K562 (cell line): ENCODE results near the gene TMEM135. TPM values are rescaled to one million over a fixed set of nuclear protein-coding genes. Genes with fewer than 3 reads are reported as not detected.
A peak's percentile ranks its signal among the peaks of the same experiment; 100 is the strongest.

Experiments
- ADNP ChIP-seq: fragments of 200-800 bp; sonication (Bioruptor generic); IDR thresholded peaks from 2 replicates; pipeline ENCODE4 v1.6.1; 2016; ENCODE audit warnings: missing genetic modification characterization, missing compliant biosample characterization
- CBFA2T3 ChIP-seq: fragments of 450-650 bp; IDR thresholded peaks from 2 replicates; pipeline ENCODE4 v1.6.1; 2017
- DNMT1 ChIP-seq: fragments of 450-650 bp; IDR thresholded peaks from 2 replicates; pipeline ENCODE4 v1.6.1; 2016; ENCODE audit warnings: antibody characterized with exemption, mild to moderate bottlenecking
- E2F3 ChIP-seq: fragments of 250-450 bp; sonication (Bioruptor Pico); IDR thresholded peaks from 2 replicates; pipeline ENCODE4 v1.4.0; 2020; ENCODE audit warnings: mild to moderate bottlenecking
- ETV5 ChIP-seq: sonication (generic); formaldehyde crosslinking; IDR thresholded peaks from 2 replicates; pipeline ENCODE4 v1.4.0; 2020; ENCODE audit warnings: low read depth, mild to moderate bottlenecking, missing genetic modification reagents
- HSF4 ChIP-seq: fragments of 250-450 bp; sonication (Bioruptor Pico); IDR thresholded peaks from 2 replicates; pipeline ENCODE4 v2.1.2; 2022; ENCODE audit warnings: mild to moderate bottlenecking, moderate library complexity, borderline replicate concordance
- ILK ChIP-seq: fragments of 450-650 bp; IDR thresholded peaks from 2 replicates; pipeline ENCODE4 v1.6.1; 2016; ENCODE audit warnings: missing genetic modification characterization, low read depth, mild to moderate bottlenecking, missing compliant biosample characterization, moderate library complexity, borderline replicate concordance
- JUN ChIP-seq, 2 experiments: sonication (generic) in 1 of 2; formaldehyde crosslinking in 1 of 2; IDR thresholded peaks; 2 replicates each; pipeline versions ENCODE4 v1.6.1 to v1.8.0; 2012 to 2022; ENCODE audit warnings: borderline replicate concordance in 2 of 2, mild to moderate bottlenecking in 2 of 2, improper control_type of control experiment in 1 of 2, low read depth in 1 of 2, low read length in 1 of 2, missing genetic modification reagents in 1 of 2
- NFRKB ChIP-seq: fragments of 450-650 bp; IDR thresholded peaks from 2 replicates; pipeline ENCODE4 v1.6.1; 2016; ENCODE audit warnings: low read depth
- POU5F1 ChIP-seq: fragments of 150-350 bp; IDR thresholded peaks from 2 replicates; pipeline ENCODE4 v1.6.1; 2014; ENCODE audit warnings: borderline replicate concordance, low read length, low read depth, mild to moderate bottlenecking; ENCODE audit not compliant: partially characterized antibody
- SMARCE1 ChIP-seq: fragments of 450-650 bp; IDR thresholded peaks from 2 replicates; pipeline ENCODE4 v1.7.1; 2016; ENCODE audit warnings: mild to moderate bottlenecking
- TBP ChIP-seq: optimal IDR thresholded peaks from 2 replicates; pipeline ENCODE3; 2011; ENCODE audit warnings: low read depth, low read length, improper control_type of control experiment
- ZBTB17 ChIP-seq: fragments of 450-650 bp; formaldehyde crosslinking; IDR thresholded peaks from 2 replicates; pipeline ENCODE4 v1.4.0; 2020; ENCODE audit warnings: mild to moderate bottlenecking
- ZEB2 ChIP-seq: fragments of 450-650 bp; IDR thresholded peaks from 2 replicates; pipeline ENCODE4 v1.6.1; 2016
- ZNF764 ChIP-seq: fragments of 250-450 bp; sonication (Bioruptor Pico); IDR thresholded peaks from 2 replicates; pipeline ENCODE4 v1.4.0; 2020; ENCODE audit warnings: low read depth, mild to moderate bottlenecking, moderate library complexity
- polyA plus RNA-seq, 8 experiments: library from polyadenylated mRNA; depleted of rRNA in 4 of 8; stranded (reverse) in 5 of 8; unstranded in 3 of 8; fragments of >200 nt; fragmentation: Nextera tagmentation in 2 of 8; fragmentation: Illumina TruSeq in 1 of 8; extraction: Ambion mirVana in 2 of 8; extraction: Trizol in 1 of 8; gene quantifications; 2 replicates each; pipeline versions ENCODE4 v1.2.1 to v1.2.3, GENCODE V29; 2011 to 2014; ENCODE audit warnings: inconsistent platforms in 1 of 8, missing spikeins in 1 of 8
- total RNA-seq, 7 experiments: library from RNA; depleted of rRNA in 6 of 7; stranded (reverse); fragments of >200 nt in 6 of 7; fragmentation: Illumina TruSeq in 2 of 7; extraction: Trizol in 2 of 7; gene quantifications; 2 replicates each; pipeline versions ENCODE4 v1.2.1 to v1.2.3, GENCODE V29; 2011 to 2021; ENCODE audit warnings: low replicate concordance in 1 of 7
- TF ChIP-seq, protein P1 (sequence below): fragments of 450-650 bp; IDR thresholded peaks from 2 replicates; pipeline ENCODE4 v1.6.1; 2016
- TF ChIP-seq, protein P2 (sequence below): fragments of 450-650 bp; IDR thresholded peaks from 2 replicates; pipeline ENCODE4 v1.6.1; 2016; ENCODE audit warnings: antibody characterized with exemption
- TF ChIP-seq, protein P3 (sequence below): fragments of 450-650 bp; IDR thresholded peaks from 2 replicates; pipeline ENCODE4 v1.6.1; 2017; ENCODE audit warnings: antibody characterized with exemption, mild to moderate bottlenecking

The TMEM135 gene
- total and polyA plus RNA-seq, 9 of the 15 experiments (the other 6 are each of a cell fraction or from before 2014, with no cell fraction given), result 17.3 to 53.6 (median 24.9) TPM

DNA sequence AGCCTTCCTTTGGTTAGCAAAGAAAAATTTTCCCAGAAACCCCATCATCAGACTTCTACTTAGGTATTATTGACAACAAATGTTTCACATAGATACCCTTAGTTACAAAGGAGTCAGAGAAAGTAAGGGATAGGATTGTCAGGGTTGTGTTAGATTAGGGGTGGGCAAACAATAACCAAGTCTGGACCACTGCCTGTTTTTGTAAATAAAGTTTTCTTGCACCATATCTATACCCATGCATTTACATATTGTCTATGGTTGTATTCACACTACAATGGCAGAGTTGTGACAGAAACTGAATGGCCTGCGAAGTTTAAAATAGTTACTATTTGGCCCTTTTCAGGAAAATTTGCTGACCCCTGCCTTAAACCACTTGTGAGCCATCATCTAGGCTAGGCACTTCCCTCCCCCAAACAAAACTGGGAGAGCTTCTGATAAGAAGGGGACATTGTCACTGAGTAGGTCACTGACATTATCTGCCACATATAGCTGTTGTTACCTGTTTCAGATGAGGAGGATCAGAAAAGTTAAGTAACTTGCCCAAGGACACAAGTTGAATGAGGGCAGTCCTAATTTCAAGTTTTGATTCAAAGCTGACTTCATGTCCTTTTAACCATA, 40.7 kb upstream of the TMEM135 start (continued):
- TF ChIP-seq ILK (tag) (no peak), TBP (no peak), HSF4 (CRISPR knock-in tag) (0 out of 2 replicates have a peak, but pooled peaks have one; percentile 11), E2F3 (CRISPR knock-in tag) (no peak), JUN (IDR thresholded peaks at IDR 0.05; ENCODE audit: borderline replicate concordance, low read depth, low read length) (no peak), JUN (CRISPR knock-in tag; IDR thresholded peaks at IDR 0.05; ENCODE audit: borderline replicate concordance) (no peak), ZNF764 (CRISPR knock-in tag) (no peak), SMARCE1 (peak; percentile 52; the same call in 1 of the 2 replicates), ETV5 (CRISPR knock-in tag) (no peak), NFRKB (no peak), DNMT1 (no peak), ZEB2 (peak; percentile 39; the same call in 1 of the 2 replicates), ADNP (tag) (0 out of 2 replicates have a peak, but pooled peaks have one; percentile 29), CBFA2T3 (peak; percentile 60; the same call in 1 of the 2 replicates), ZBTB17 (CRISPR knock-in tag) (no peak), POU5F1 (no peak)
- TF ChIP-seq, protein P1, sequence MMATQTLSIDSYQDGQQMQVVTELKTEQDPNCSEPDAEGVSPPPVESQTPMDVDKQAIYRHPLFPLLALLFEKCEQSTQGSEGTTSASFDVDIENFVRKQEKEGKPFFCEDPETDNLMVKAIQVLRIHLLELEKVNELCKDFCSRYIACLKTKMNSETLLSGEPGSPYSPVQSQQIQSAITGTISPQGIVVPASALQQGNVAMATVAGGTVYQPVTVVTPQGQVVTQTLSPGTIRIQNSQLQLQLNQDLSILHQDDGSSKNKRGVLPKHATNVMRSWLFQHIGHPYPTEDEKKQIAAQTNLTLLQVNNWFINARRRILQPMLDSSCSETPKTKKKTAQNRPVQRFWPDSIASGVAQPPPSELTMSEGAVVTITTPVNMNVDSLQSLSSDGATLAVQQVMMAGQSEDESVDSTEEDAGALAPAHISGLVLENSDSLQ, result 0 out of 2 replicates have a peak, but pooled peaks have one; percentile 26
- TF ChIP-seq, protein P2, sequence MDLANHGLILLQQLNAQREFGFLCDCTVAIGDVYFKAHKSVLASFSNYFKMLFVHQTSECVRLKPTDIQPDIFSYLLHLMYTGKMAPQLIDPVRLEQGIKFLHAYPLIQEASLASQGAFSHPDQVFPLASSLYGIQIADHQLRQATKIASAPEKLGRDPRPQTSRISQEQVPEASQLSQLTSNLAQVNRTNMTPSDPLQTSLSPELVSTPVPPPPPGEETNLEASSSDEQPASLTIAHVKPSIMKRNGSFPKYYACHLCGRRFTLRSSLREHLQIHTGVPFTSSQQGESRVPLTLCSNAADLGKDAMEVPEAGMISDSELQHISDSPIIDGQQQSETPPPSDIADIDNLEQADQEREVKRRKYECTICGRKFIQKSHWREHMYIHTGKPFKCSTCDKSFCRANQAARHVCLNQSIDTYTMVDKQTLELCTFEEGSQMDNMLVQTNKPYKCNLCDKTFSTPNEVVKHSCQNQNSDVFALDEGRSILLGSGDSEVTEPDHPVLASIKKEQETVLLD, result no peak
- TF ChIP-seq, protein P3, sequence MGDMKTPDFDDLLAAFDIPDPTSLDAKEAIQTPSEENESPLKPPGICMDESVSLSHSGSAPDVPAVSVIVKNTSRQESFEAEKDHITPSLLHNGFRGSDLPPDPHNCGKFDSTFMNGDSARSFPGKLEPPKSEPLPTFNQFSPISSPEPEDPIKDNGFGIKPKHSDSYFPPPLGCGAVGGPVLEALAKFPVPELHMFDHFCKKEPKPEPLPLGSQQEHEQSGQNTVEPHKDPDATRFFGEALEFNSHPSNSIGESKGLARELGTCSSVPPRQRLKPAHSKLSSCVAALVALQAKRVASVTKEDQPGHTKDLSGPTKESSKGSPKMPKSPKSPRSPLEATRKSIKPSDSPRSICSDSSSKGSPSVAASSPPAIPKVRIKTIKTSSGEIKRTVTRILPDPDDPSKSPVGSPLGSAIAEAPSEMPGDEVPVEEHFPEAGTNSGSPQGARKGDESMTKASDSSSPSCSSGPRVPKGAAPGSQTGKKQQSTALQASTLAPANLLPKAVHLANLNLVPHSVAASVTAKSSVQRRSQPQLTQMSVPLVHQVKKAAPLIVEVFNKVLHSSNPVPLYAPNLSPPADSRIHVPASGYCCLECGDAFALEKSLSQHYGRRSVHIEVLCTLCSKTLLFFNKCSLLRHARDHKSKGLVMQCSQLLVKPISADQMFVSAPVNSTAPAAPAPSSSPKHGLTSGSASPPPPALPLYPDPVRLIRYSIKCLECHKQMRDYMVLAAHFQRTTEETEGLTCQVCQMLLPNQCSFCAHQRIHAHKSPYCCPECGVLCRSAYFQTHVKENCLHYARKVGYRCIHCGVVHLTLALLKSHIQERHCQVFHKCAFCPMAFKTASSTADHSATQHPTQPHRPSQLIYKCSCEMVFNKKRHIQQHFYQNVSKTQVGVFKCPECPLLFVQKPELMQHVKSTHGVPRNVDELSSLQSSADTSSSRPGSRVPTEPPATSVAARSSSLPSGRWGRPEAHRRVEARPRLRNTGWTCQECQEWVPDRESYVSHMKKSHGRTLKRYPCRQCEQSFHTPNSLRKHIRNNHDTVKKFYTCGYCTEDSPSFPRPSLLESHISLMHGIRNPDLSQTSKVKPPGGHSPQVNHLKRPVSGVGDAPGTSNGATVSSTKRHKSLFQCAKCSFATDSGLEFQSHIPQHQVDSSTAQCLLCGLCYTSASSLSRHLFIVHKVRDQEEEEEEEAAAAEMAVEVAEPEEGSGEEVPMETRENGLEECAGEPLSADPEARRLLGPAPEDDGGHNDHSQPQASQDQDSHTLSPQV, result peak; percentile 60
